Stimulated activated CD8-positive, alpha-beta memory T cell treated with anti-CD3 and anti-CD28 coated beads, Interleukin-4, amount 100 ng/mL, for 1 hour (primary cell): Measurements from ENCODE around the gene CGB8.
A peak's percentile ranks its signal among the peaks of the same experiment; 100 is the strongest.
"Not testable (repeated sequence)": the region's sequence is repeated elsewhere in the genome, so short reads cannot be mapped to it uniquely, and the experiment has no call there.

Experiments
- DNase-seq, 2 donors: peaks; one replicate each; pipeline ENCODE4 v3.0.0-alpha.2; 2020; ENCODE audit warnings: low read depth in 2 of 2, low spot score in 1 of 2

The CGB8 gene

GRCh38 chr19:49064768-49065611 lies 16.1 kb upstream of the CGB8 start, which contains the start of gene NTF4:
NTF4 (minus strand) TSS chr19:49064818; CDS start chr19:49061997, 2,821 bp downstream.
- DNase-seq = no peak

DNA sequence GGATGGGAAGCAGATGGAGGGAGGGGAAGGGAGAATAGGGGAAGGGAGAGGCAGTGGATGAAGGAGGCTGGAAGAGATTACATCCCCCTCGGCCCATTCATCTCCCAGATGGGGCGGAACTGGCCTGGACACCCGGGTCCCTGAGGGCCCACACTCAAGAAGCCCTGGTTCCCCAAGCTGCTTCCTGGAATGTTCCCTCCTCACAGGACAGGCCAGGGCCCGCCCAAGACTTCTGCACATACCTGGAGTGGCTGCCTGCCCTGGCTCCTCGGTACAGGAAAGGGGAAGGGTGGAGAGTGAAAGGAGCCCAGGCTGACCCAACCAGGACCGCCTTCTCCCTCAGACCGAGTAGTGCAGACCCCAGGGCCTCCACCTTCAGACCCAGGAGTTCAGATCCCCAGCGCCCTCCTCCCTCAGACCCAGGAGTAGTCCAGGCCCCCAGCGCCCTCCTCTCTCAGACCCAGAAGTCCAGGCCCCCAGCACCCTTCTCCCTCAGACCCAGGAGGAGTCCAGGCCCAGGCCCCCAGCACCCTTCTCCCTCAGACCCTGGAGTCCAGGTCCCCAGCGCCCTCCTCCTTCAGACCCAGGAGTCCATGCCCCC lies 15.2 kb upstream of the CGB8 start:
- DNase-seq = no peak

- DNase-seq = no peak
Observed at GRCh38 chr19:49061445-49061844, 12.5 kb upstream of the CGB8 start.

DNA sequence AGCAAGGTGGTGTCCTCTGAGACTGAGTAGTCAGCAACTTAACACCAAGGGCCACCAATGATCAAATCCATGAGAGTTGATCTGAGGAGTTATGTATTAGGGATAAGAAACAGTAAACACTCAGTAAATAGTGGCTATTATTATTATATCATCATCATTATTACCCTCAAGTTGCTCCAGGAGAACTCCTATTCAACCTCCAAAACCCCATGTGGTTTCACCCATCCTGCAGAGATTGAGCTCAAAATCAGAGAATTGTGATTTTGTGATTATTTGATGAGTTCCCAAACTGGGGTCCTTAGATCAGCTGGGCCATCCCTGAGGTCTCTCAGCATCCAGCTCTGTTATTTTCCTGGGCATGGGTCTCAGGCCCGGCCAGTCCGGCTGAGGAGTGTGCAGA lies 12.1 kb upstream of the CGB8 start:
- DNase-seq = no peak

GRCh38 chr19:49059053-49059452 lies 10.1 kb upstream of the CGB8 start:
- DNase-seq = no peak

GRCh38 chr19:49058562-49058961 lies 9.7 kb upstream of the CGB8 start:
- DNase-seq = no peak

DNA sequence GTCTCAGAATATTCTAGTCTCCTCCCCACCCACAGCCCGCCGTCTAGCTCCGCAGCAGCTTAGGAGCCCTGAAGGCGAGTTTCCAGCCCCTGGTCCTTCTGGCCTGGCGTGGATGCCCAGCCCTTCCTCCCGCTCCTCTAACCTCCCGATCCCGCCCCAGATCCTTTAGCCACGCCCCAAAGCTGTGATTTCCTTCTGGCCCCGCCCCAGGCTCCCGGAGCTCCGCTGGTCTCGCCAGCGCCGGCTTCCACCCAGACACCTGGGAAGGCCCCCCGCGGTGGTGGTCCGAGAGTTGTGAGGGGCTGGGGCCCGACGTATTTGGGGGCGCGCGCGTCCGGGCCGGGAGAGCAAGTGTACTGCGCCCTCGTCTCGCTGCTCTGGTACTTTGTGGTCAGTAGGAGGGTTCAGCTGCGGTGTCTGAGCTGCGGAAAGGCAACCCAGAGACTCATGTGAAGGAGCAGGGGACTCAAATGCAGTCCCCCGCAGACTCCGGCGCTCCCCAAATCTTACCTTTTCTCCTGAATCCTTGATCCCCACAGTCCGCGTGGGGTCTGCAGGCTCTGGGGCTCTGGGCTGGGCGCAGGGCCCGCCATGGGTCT lies 8.8 kb upstream of the CGB8 start, which contains the start of gene CGB7:
Gene CGB7, minus strand, starts transcription at position 114 of the 599 bp plus-strand sequence. CDS start 2,374 bp downstream, outside the sequence.
- DNase-seq = no peak

- DNase-seq = not testable (repeated sequence)
Observed at GRCh38 chr19:49056902-49057596, 8.1 kb upstream of the CGB8 start.

DNA sequence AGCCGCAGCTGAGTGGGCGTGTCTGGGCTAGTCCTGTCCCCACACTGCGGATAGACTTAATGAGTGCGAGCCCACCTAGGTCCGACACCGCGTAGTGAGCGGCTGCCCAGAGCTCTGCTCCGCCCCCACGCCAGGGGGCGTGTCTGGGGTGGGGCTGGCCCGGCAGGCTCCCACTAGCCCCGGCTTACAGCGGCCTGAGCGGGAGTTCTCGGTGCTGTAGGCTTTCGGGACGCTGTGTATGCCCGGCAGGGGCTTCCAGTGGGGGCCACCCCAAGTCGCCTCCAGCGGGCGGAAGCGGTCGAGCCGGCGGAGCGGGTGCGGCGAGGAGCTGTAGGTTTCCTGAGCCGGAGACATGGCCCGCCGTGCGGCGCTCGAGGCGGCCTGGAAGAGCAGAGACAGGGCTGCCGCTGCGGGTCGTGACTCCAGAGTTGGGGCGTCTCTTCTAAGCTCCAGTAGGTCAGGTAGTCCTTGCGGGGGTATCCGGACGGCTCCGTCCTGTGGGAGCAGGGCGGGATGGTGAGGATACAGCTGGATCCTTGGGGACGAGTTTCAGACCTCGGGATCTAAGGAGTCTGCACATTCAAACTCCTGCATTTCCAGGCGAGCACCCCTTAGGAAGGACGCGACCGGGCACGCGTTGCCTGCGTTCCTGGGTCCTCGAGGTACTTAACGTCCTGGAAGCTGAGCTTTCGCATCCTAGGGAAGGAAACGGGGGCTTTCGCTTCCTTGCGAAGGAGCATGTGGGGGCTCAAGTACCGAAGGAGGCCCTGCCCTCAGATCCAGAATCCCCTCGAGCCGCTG lies 7.4 kb upstream of the CGB8 start:
- peak in 1 of 2 donors; percentile 17 for DNase-seq

DNA sequence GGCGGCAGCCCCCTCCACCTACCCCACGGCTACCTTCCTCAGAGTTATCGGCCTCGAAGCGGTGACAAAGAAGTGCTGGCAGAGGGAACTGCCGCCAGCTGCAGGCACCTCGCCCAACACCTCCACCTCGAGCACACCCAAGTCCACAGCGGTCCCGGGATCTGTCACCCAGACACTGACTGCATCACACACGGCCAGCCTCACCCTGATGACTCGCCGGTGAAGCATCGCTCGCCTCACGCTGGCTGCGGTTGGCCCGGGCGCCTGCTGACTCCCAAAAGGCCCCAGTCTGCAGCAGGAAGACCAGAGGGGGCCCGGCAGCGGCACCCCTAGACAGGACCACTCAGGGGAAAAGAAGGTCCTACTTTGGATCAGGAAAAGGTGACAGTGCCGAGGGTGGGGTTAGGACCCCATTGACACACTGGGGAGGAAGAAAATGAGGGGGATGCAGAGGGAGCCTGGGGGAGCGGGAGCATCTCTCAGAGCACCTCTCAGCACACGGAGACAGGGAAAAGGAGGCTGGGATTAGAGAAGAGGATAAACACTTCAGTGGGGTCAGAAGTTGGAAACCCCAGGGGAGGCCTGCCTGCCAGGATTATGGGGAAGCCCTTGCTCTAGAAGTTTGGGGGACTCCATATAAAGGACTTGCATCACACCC lies 1.6 kb upstream of the CGB8 start:
- not testable (repeated sequence) for DNase-seq

GRCh38 chr19:49049834-49050233 lies 923 bp upstream of the CGB8 start:
- not testable (repeated sequence) for DNase-seq

DNA sequence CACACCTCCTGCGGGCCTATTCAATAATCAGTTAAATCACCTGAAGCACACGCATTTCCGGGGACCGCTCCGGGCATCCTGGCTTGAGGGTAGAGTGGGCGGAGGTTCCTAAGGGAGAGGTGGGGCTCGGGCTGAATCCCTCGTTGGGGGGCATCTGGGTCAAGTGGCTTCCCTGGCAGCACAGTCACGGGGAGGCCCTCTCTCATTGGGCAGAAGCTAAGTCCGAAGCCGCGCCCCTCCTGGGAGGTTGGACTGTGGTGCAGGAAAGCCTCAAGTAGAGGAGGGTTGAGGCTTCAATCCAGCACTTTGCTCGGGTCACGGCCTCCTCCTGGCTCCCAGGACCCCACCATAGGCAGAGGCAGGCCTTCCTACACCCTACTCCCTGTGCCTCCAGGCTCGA lies 5.4 kb downstream of the CGB8 start, which contains the start of gene CGB5:
Gene CGB5, plus strand, starts transcription at position 301 of the 400 bp plus-strand sequence. CDS start 362 bp downstream, outside the sequence.
- DNase-seq = not testable (repeated sequence)

- DNase-seq = not testable (repeated sequence)
Observed at GRCh38 chr19:49042666-49043065, 6.2 kb downstream of the CGB8 start.

DNA sequence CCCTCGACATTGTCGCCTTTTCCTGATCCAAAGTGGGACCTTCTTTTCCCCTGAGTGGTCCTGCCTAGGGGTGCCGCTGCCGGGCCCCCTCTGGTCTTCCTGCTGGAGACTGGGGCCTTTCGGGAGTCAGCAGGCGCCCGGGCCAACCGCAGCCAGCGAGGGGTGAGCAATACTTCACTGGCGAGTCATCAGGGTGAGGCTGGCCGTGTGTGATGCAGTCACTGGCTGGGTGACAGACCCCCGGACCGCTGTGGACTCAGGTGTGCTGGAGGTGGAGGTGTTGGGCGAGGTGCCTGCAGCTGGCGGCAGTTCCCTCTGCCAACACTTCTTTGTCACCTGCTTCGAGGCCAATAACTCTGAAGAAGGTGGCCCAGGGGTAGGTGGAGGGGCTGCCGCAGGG lies 6.7 kb downstream of the CGB8 start:
- no peak for DNase-seq

GRCh38 chr19:49039736-49040135 lies 9.2 kb downstream of the CGB8 start:
- not testable (repeated sequence) for DNase-seq

DNA sequence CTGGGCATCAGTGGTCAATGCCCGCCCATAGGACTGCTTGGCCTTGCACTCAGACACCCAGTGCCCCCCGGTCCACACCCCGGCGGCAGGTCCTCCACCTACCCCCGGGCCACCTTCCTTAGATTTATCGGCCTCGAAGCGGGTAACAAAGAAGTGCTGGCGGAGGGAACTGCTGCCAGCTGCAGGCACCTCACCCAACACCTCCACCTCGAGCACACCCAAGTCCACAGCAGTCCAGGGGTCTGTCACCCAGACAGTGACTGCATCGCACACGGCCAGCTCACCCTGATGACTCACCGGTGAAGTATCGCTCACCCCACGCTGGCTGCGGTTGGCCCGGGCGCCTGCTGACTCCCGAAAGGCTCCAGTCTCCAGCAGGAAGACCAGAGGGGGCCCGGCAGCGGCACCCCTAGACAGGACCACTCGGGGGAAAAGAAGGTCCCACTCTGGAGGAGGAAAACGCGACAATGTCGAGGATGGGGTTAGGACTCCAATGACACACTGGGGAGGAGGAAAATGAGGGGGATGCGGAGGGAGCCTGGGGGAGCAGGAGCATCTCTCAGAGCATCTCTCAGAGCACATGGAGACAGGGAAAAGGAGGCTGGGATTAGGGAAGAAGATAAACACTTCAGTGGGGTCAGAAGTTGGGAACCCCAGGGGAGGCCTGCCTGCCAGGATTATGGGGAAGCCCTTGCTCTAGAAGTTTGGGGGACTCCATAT lies 10.2 kb downstream of the CGB8 start:
- DNase-seq = not testable (repeated sequence)

GRCh38 chr19:49038111-49038510 lies 10.8 kb downstream of the CGB8 start:
- DNase-seq = not testable (repeated sequence)

GRCh38 chr19:49036815-49037214 lies 12.1 kb downstream of the CGB8 start, which contains the start of gene CGB1:
CGB1 (minus strand) TSS chr19:49036895; CDS start chr19:49036711, 184 bp downstream.
- DNase-seq = not testable (repeated sequence)
